ENCODE measurements around the gene TMEM97.
"Not testable (repeated sequence)": the region's sequence is repeated elsewhere in the genome, so short reads cannot be mapped to it uniquely, and the experiment has no call there.

TMEM97 gene

DNA sequence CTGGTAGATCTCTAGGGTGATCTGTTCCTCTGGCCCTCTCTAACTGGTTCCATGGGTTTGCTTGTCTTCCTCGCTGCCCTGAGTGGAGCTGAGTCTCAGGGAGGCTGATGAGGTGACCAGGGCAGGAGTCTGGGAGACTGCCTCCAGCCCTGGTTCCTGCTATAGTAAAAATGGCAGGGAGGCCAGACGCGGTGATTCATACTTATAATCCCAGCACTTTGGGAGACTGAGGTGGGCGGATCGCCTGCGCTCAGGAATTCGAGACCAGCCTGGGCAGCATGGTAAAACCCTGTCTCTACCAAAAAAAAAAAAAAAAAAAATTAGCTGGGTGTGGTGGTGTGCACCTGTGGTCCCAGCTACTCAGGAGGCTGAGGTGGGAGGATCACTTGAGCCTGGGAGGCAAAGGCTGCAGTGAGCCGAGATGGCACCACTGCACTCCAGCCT, 19.8 kb downstream of the TMEM97 start:
- DNase-seq = not testable (repeated sequence)

GRCh38 chr17:28339431-28339830, 20.4 kb downstream of the TMEM97 start:
- DNase-seq = no peak

DNA sequence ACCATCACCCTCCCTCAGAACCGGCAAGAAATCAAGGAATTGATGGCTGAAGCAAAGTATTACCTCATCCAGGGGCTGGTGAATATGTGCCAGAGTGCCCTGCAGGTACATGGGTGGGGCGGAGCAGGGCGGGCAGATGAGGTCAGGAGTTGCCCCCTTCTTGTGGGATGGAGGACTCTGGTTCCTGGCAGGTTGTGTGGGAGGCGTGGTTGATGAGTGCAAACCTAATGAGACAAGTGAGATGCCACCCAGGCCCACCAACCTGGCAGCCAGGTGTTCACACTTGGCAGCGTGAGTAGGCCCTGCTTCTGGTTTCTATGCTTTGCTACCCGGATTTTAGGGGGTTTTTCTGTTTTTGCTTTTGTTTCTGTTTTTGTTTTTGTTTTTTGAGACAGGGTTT, 21.4 kb downstream of the TMEM97 start:
- no peak for DNase-seq

GRCh38 chr17:28341516-28341915, 22.5 kb downstream of the TMEM97 start:
- DNase-seq = no peak

DNA sequence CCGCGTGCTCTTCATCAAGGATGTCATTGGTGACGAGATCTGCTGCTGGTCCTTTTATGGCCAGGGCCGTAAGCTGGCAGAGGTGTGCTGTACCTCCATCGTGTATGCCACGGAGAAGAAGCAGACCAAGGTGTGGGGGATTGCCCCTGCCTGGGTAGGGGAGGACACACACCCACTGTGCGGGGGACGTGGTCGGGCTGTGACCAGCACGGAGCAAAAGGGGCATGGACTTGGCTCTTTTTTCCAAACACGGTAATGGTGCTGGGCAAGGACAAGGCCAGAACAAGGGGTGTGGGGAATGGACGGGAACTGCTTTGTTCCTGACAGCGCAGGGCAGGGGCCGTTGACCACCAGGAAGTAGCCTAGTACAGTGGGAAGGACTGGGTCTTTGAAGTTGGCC, 23.3 kb downstream of the TMEM97 start:
- DNase-seq = no peak

GRCh38 chr17:28343491-28343932, 24.5 kb downstream of the TMEM97 start:
- no peak for DNase-seq

DNA sequence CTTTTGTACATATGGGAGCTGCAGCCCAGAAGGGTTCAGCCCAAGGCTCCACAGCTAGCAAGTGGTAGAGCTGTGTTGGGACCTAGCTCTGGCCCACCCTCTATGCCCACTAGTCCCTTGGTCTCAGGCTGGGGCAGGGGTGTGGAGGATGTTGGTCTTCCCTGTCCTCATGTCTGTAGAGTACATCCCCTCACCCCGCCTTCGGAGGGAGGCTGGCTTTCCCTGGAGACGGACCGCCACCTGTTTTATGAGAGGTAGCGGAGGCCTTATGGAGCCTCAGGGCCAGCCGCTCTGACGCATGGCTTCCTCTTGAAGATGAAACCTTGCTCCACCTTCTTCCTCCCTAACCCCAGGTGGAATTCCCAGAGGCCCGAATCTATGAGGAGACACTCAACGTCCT, 25.0 kb downstream of the TMEM97 start:
- DNase-seq = no peak

GRCh38 chr17:28344435-28344901, 25.5 kb downstream of the TMEM97 start:
- no peak for DNase-seq

GRCh38 chr17:28345419-28346198, 26.6 kb downstream of the TMEM97 start:
- DNase-seq = no peak

DNA sequence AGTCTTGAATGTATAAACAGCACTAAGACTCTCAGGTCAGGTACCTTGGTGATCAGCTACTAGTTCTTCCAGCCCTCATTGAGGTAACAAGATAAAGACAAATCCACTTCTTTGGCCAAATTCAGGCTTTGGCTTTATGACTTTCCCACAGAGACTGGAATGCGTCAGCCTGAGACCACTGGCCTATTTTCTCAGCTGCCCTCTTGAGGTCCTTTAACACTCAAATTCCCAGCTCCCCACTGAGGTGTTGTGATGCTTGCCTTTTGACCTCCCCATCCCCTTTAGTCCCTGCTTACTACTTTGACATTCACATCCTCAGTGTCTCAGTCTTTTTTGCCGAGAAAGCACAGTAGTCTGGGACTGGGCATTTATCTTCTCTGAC, 27.2 kb downstream of the TMEM97 start:
- no peak for DNase-seq

DNA sequence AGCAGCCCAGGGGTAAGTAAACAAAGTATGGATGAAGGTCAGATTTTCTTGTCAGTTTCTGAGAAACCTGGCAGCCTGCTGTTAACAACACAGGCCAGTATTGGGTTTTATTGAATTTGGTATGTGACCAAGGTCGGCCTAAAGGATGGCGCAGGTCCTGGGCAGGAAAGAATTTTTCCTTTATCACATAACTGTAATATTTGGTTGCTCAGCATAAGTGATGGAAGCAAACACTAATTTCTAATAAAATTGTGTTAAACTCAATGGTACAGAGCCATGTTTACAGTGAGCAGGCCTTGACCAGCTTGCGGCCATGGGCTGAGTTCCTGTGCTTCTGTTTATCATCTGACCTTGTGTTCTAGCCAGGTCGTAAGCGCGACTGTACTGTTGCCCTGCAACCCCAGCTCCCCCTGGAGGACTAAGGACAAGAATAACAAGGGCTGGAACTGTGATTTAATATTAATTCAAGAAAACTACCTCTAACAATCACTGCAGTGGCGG, 27.8 kb downstream of the TMEM97 start:
- no peak for DNase-seq

GRCh38 chr17:28347261-28347891, 28.4 kb downstream of the TMEM97 start:
- DNase-seq = no peak

- no peak for DNase-seq
Observed at GRCh38 chr17:28348979-28349378, 30.0 kb downstream of the TMEM97 start.

DNA sequence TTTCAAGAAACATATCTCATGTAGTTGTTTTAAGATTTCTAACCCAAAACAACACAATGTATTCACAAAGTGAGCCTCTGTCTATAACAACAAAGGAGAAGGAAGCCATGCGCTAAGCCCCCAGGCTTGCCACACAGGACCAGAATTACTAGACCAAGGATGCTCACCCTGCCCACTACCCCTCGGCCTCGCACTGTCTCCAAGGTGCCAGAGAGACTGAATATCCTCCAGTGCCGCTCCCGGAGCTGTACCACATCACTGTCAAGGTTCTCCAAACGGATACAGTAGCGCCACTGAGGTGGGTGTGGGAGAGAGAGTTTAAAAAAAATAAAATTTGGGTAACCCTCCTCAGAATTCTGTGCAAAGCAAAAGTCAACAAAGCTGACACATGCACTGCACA, 31.3 kb downstream of the TMEM97 start:
- no peak for DNase-seq

- peak; percentile 95 for DNase-seq
Observed at GRCh38 chr17:28357061-28357900, 38.3 kb downstream of the TMEM97 start, which contains the start of gene POLDIP2. Gene POLDIP2, minus strand, starts transcription at chr17:28357527. Its CDS starts 79 bp downstream, at chr17:28357448.

DNA sequence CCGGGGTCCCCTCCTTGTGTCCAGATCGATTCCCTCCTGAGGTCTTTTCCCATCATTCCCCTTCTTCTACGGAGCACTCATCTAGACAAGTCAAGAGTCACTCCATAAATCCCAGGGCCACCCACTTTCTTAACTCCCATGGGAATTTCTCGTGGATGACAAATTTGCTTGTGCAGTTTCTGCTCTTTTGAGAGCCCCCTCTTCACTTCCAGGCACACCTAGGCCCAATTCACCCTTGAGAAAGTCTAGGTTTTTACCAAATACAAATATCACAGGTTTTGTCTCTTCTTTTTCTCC, 38.8 kb downstream of the TMEM97 start:
- no peak for DNase-seq

DNA sequence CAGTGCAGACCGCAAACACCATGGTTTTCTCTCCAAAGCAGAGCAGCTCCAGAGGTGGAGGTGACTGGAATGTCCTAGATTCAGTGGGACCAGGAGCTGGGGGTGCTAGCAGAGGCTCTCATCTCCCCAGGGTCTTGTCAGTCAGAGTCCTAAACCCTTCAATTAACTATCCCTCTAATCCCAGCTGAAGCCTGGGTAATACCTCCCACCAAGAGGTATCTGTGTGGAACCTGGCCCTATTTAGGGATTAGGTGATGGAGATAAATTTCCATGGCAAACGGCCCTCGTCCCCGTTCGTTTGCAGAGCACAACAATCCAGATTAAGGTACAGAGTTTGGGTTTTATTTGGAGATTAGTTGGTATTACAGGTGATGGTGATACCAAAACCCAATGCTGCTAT, 44.2 kb downstream of the TMEM97 start:
- no peak for DNase-seq

GRCh38 chr17:28363776-28364650, 45.0 kb downstream of the TMEM97 start:
- DNase-seq = no peak

DNA sequence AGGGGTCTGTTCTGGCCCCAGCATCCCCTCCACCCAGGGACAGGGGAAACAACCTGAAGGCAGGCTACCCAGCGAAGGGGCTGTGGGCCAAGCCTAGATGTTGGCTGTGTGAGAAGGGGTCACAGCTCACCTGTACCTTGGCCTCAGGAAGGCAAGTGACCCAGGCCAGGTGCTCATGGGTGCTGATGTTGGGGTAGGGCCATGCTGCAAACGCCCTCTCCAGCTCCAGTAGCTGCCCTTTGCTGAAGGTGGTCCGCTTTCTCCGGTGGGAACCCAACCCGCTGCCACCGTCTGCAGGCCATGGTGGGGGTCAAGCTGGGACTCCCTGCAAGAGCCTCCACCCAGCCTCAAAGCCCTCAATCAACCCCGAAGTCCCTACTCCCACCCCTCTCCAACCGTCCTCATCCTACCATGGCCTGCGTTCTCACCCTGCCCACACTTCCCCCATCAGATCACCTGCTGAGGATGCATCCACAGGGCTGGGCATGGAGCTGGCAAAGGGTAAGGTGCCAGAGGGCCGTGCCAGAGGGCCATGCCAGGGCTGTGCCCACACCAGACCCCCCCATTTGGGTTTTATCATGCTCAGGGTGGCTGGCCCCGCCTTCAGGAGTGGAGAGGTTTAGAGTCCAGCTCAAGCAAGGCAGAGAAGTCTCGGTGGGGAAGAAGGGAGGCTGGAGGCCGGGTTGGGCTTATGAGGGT, 45.8 kb downstream of the TMEM97 start, which contains the start of gene SEBOX:
SEBOX (minus strand) TSS at position 535 of the 699 bp plus-strand sequence; CDS start at position 487, 48 bp downstream.
- DNase-seq = no peak

GRCh38 chr17:28365487-28365886, 46.5 kb downstream of the TMEM97 start:
- DNase-seq = no peak

GRCh38 chr17:28366605-28367004, 47.6 kb downstream of the TMEM97 start:
- DNase-seq = no peak
